Endothelial cell (in vitro differentiated cells): ENCODE measurements around the gene KLF1. TPM values are rescaled to one million over a fixed set of nuclear protein-coding genes. Genes with fewer than 3 reads are reported as not detected.

Experiments
- DNase-seq: peaks from one replicate; pipeline ENCODE4 v3.0.0; 2021; ENCODE audit warnings: low spot score
- H3K27ac Mint-ChIP-seq: one replicate; pipeline ENCODE4 v1.8.0; 2021; ENCODE audit warnings: mixed read lengths, inconsistent platforms; ENCODE audit not compliant: unreplicated experiment
- H3K27me3 Mint-ChIP-seq: one replicate; pipeline ENCODE4 v1.8.0; 2021; ENCODE audit warnings: mild to moderate bottlenecking, moderate library complexity, mixed read lengths, inconsistent platforms; ENCODE audit not compliant: unreplicated experiment
- H3K36me3 Mint-ChIP-seq: one replicate; pipeline ENCODE4 v1.8.0; 2021; ENCODE audit warnings: mild to moderate bottlenecking, low read depth, mixed read lengths, inconsistent platforms; ENCODE audit not compliant: unreplicated experiment
- H3K4me1 Mint-ChIP-seq: one replicate; pipeline ENCODE4 v1.8.0; 2021; ENCODE audit warnings: mild to moderate bottlenecking, mixed read lengths, inconsistent platforms; ENCODE audit not compliant: unreplicated experiment
- H3K4me3 Mint-ChIP-seq: one replicate; pipeline ENCODE4 v1.8.0; 2021; ENCODE audit warnings: mild to moderate bottlenecking, mixed read lengths, inconsistent platforms; ENCODE audit not compliant: unreplicated experiment
- H3K9me3 Mint-ChIP-seq: one replicate; pipeline ENCODE4 v1.8.0; 2021; ENCODE audit warnings: mixed read lengths, inconsistent platforms; ENCODE audit not compliant: unreplicated experiment
- CTCF ChIP-seq: fragments of 200-600 bp; sonication (generic); IDR thresholded peaks from one replicate; pipeline ENCODE4 v1.5.0; 2021; ENCODE audit warnings: antibody characterized with exemption; ENCODE audit not compliant: unreplicated experiment
- microRNA-seq: library from miRNA; unstranded; fragments of <30 nt; microRNA quantifications from one replicate; pipeline ENCODE4, GENCODE V29; 2020; ENCODE audit not compliant: unreplicated experiment
- total RNA-seq: library from RNA; stranded (reverse); fragmentation: NEBNext Ultra II Directional; extraction: Animal tissue kit (Norgen Biotek cat#: 25700); gene quantifications from one replicate; pipeline ENCODE4 v1.2.1, GENCODE V29; 2021; ENCODE audit not compliant: unreplicated experiment

KLF1 gene
- total RNA-seq, 1 donor from 2014 or later: 0.54 TPM

GRCh38 chr19:12837225-12837624 is 49.8 kb downstream of the KLF1 start:
- H3K27ac Mint-ChIP-seq: no peak overlapping the region
- no peak for DNase-seq
- H3K4me1 Mint-ChIP-seq: peaks cover 19% of the 10 kb centered on the region
- peaks cover 39% of the 10 kb centered on the region for H3K27me3 Mint-ChIP-seq
- no peak for TF ChIP-seq CTCF
- no peaks in the 10 kb centered on the region for H3K9me3 Mint-ChIP-seq
- peak overlapping the region; percentile 10 for H3K4me3 Mint-ChIP-seq
- H3K36me3 Mint-ChIP-seq: peaks cover 9% of the 10 kb centered on the region

- Mint-ChIP-seq H3K4me3 (peak overlapping the region; percentile 72), H3K9me3 (no peaks in the 10 kb centered on the region), H3K4me1 (peaks cover 22% of the 10 kb centered on the region), H3K36me3 (peaks cover 16% of the 10 kb centered on the region), H3K27ac (no peak overlapping the region), H3K27me3 (peaks cover 41% of the 10 kb centered on the region)
- no peak for TF ChIP-seq CTCF
- no peak for DNase-seq
Observed at GRCh38 chr19:12836529-12836863, 50.5 kb downstream of the KLF1 start.

GRCh38 chr19:12834976-12835757 is 51.8 kb downstream of the KLF1 start:
- H3K36me3 Mint-ChIP-seq: peaks cover 16% of the 10 kb centered on the region
- no peak for TF ChIP-seq CTCF
- peaks cover 12% of the 10 kb centered on the region for H3K4me1 Mint-ChIP-seq
- H3K9me3 Mint-ChIP-seq: no peaks in the 10 kb centered on the region
- no peak overlapping the region for H3K4me3 Mint-ChIP-seq
- no peak overlapping the region for H3K27ac Mint-ChIP-seq
- DNase-seq: no peak
- peaks cover 38% of the 10 kb centered on the region for H3K27me3 Mint-ChIP-seq

GRCh38 chr19:12834566-12834943 is 52.4 kb downstream of the KLF1 start, which contains the start of gene RTBDN:
Gene RTBDN (minus strand): TSS chr19:12834579. CDS start chr19:12829979, 4,600 bp downstream.
- Mint-ChIP-seq H3K27me3 (peaks cover 38% of the 10 kb centered on the region), H3K4me1 (peaks cover 12% of the 10 kb centered on the region), H3K9me3 (no peaks in the 10 kb centered on the region), H3K4me3 (peak within 1 kb of the TSS; percentile 59), H3K27ac (no peak within 1 kb of the TSS), H3K36me3 (peaks cover 15% of the 10 kb centered on the region)
- no peak for DNase-seq
- TF ChIP-seq CTCF: no peak

Small RNA genes lying within 50 kb of the gene (microRNA-seq; reads per million reads assigned to microRNA genes)
- not detected for gene MIR5695
- 0.21 reads per million for gene MIR6794

Other genes with a start within 250 kb of the KLF1 start
- 98.4 TPM for gene MAN2B1, start 220.5 kb downstream of the KLF1 start, total RNA-seq
- gene WDR83, start 220.4 kb downstream of the KLF1 start, total RNA-seq: 13.2 TPM
- 55.3 TPM for gene DHPS, start 205.3 kb downstream of the KLF1 start, total RNA-seq
- not detected for gene GNG14, start 199.2 kb downstream of the KLF1 start, total RNA-seq
- gene FBXW9, start 190.6 kb downstream of the KLF1 start, total RNA-seq: 8.0 TPM
- gene TNPO2, start 163.3 kb downstream of the KLF1 start, total RNA-seq: 68.1 TPM
- 176 TPM for gene TRIR, start 152.5 kb downstream of the KLF1 start, total RNA-seq
- 77.9 TPM for gene GET3, start 149.7 kb downstream of the KLF1 start, total RNA-seq
- gene BEST2, start 135.4 kb downstream of the KLF1 start, total RNA-seq: not detected
- gene HOOK2, start 111.6 kb downstream of the KLF1 start, total RNA-seq: 30.3 TPM
- 20.6 TPM for gene JUNB, start 95.7 kb downstream of the KLF1 start, total RNA-seq
- gene PRDX2, start 85.4 kb downstream of the KLF1 start, total RNA-seq: 215 TPM
- 14.2 TPM for gene THSD8, start 85.1 kb downstream of the KLF1 start, total RNA-seq
- gene RNASEH2A, start 80.6 kb downstream of the KLF1 start, total RNA-seq: 26.9 TPM
- not detected for gene RTBDN, start 52.6 kb downstream of the KLF1 start, total RNA-seq
- gene MAST1, start 48.7 kb downstream of the KLF1 start, total RNA-seq: 4.1 TPM
- gene DNASE2, start 5.8 kb downstream of the KLF1 start, total RNA-seq: 12.2 TPM
- 20.0 TPM for gene GCDH, start 4.0 kb upstream of the KLF1 start, total RNA-seq
- not detected for gene SYCE2, start 32.1 kb upstream of the KLF1 start, total RNA-seq
- gene FARSA, start 46.5 kb upstream of the KLF1 start, total RNA-seq: 45.8 TPM
- gene CALR, start 51.4 kb upstream of the KLF1 start, total RNA-seq: 963 TPM
- gene RAD23A, start 58.7 kb upstream of the KLF1 start, total RNA-seq: 44.7 TPM
- gene GADD45GIP1, start 70.0 kb upstream of the KLF1 start, total RNA-seq: 20.8 TPM
- gene DAND5, start 82.4 kb upstream of the KLF1 start, total RNA-seq: 0.69 TPM
- gene NFIX, start 108.3 kb upstream of the KLF1 start, total RNA-seq: 9.9 TPM
- gene LYL1, start 215.7 kb upstream of the KLF1 start, total RNA-seq: 68.6 TPM
- gene TRMT1, start 229.5 kb upstream of the KLF1 start, total RNA-seq: 54.2 TPM
- 112 TPM for gene NACC1, start 231.1 kb upstream of the KLF1 start, total RNA-seq